Measurements from ENCODE around the gene TRIM33. TPM values are rescaled to one million over a fixed set of nuclear protein-coding genes. Genes with fewer than 3 reads are reported as not detected.

Gene TRIM33
- total and polyA plus RNA-seq, 2 of the 8 experiments (the other 6 are each of a cell fraction or from before 2014, with no cell fraction given) = 17.1 to 52.3 TPM

GRCh38 chr1:114387010-114387360 is 124.0 kb downstream of the TRIM33 start:
- H4K91ac ChIP-seq (replicated peaks; ENCODE audit: insufficient read length, low read length) = no peak overlapping the region
- no peak overlapping the region for H2BK120ac ChIP-seq (replicated peaks; ENCODE audit: low read depth, low read length)
- H3K79me2 ChIP-seq (ENCODE audit: control insufficient read depth in 1 of 2, insufficient read depth in 2 of 2, low read length in 2 of 2) = no peaks in the 10 kb centered on the region
- no peak overlapping the region for H4K5ac ChIP-seq (ENCODE audit: insufficient read length, low read depth, low read length)
- H3K18ac ChIP-seq (ENCODE audit: extremely low read depth, low read length) = no peak overlapping the region
- no peak overlapping the region for H2BK12ac ChIP-seq (ENCODE audit: low read depth, low read length)
- H4K8ac ChIP-seq (ENCODE audit: extremely low read depth, insufficient read depth, low read length) = no peak overlapping the region
- DNase-seq (ENCODE audit: low read depth in 1 of 2, low spot score in 2 of 2) (peak in 1 of 2 experiments; percentile 37), FAIRE-seq (no peak)
- no peaks in the 10 kb centered on the region for H3K23me2 ChIP-seq (ENCODE audit: low read depth, low read length)
- TF ChIP-seq RXRA (IDR thresholded peaks at IDR 0.05; ENCODE audit: insufficient read depth, low read depth, low read length) = no peak
- TF ChIP-seq JUN (IDR thresholded peaks at IDR 0.05; ENCODE audit: low read depth, low read length) = no peak
- TF ChIP-seq CREB1 (IDR thresholded peaks at IDR 0.05) = no peak
- no peak for TF ChIP-seq YY1 (IDR thresholded peaks at IDR 0.05; ENCODE audit: low read depth, low read length)
- TF ChIP-seq TEAD4 (IDR thresholded peaks at IDR 0.05; ENCODE audit: low read depth, low read length) = no peak
- no peak for TF ChIP-seq KDM4A (IDR thresholded peaks at IDR 0.05; ENCODE audit: low read depth, low read length, severe bottlenecking)
- no peak for TF ChIP-seq SP1 (IDR thresholded peaks at IDR 0.05; ENCODE audit: low read depth, low read length)
- TF ChIP-seq BACH1 (IDR thresholded peaks at IDR 0.05; ENCODE audit: low read length) = no peak
- no peak for TF ChIP-seq ASH2L (IDR thresholded peaks at IDR 0.05; ENCODE audit: low read length)
- H3K4ac ChIP-seq (replicated peaks; ENCODE audit: insufficient read length, low read depth, low read length) = no peak overlapping the region
- CTCF ChIA-PET (ENCODE audit: partially characterized antibody) = interaction anchor here (0.7 to 2.9 kb wide), 4 partner anchors 17 to 173 kb away, joined by 3 to 16 read pairs (median 5); no protein-coding TSS in a partner anchor
- POLR2A ChIA-PET (ENCODE audit: partially characterized antibody) = interaction anchor here (0.6 to 1.2 kb wide), 3 partner anchors 8 to 277 kb away, joined by 3 to 4 read pairs (median 3); no protein-coding TSS in a partner anchor
- no peak overlapping the region for H2AFZ ChIP-seq (ENCODE audit: low read length)
- H2BK20ac ChIP-seq (ENCODE audit: low read length) = no peak overlapping the region
- H2AK5ac ChIP-seq (ENCODE audit: low read depth, low read length) = no peak overlapping the region
- whole genome bisulfite sequencing, 2 experiments (ENCODE audit: extremely low coverage in 1 of 2, insufficient coverage in 1 of 2, insufficient read length in 1 of 2, insufficient replicate concordance in 2 of 2, low coverage in 1 of 2, low lambda C conversion rate in 2 of 2, missing lambda C conversion rate in 1 of 2) = 67% methylated on average over 1 of the region's 1 CpG; no CpG with 5 or more reads in 1 of the 2 experiments
- no peak overlapping the region for H3K4me2 ChIP-seq (ENCODE audit: insufficient read depth in 1 of 2, low read depth in 2 of 2, low read length in 2 of 2)
- H3K9ac ChIP-seq (replicated peaks in 1 of 4; ENCODE audit: extremely low read depth in 1 of 4, low read depth in 3 of 4, low read length in 3 of 4) = no peak overlapping the region
- no peak overlapping the region for H2BK15ac ChIP-seq (ENCODE audit: low read length)
- H3K14ac ChIP-seq (ENCODE audit: insufficient read length) = no peak overlapping the region
- no peak overlapping the region for H2BK5ac ChIP-seq (ENCODE audit: low read depth, low read length)
- H3K27me3 ChIP-seq (replicated peaks in 1 of 4; ENCODE audit: control insufficient read depth in 3 of 4, extremely low read depth in 1 of 4, insufficient read depth in 3 of 4, low read length in 3 of 4) = no peaks in the 10 kb centered on the region
- peaks cover 0 to 5% (median 0%) of the 10 kb centered on the region in 4 experiments; a peak in 3 of 7 replicates for H3K4me1 ChIP-seq (replicated peaks in 1 of 4; ENCODE audit: control insufficient read depth in 3 of 4, insufficient read depth in 4 of 4, low read length in 3 of 4)
- no peak overlapping the region for H3K23ac ChIP-seq (ENCODE audit: insufficient read length)
- H4K20me1 ChIP-seq (replicated peaks in 1 of 2; ENCODE audit: control insufficient read depth in 1 of 2, insufficient read depth in 2 of 2, low read length in 2 of 2) = peaks cover 0 to 1% of the 10 kb centered on the region in 2 experiments
- no peaks in the 10 kb centered on the region for H3K9me3 ChIP-seq (ENCODE audit: insufficient read depth in 2 of 2, low read depth in 1 of 2, low read length in 1 of 2)
- H3K79me1 ChIP-seq (ENCODE audit: low read depth, low read length) = no peaks in the 10 kb centered on the region
- no peak overlapping the region for H3K4me3 ChIP-seq (ENCODE audit: extremely low read depth in 1 of 4, insufficient read depth in 2 of 4, low read depth in 3 of 4, low read length in 4 of 4)
- H3K56ac ChIP-seq (replicated peaks; ENCODE audit: insufficient read length, low read depth, low read length) = no peak overlapping the region
- H3K27ac ChIP-seq (ENCODE audit: low read depth, low read length) = no peak overlapping the region
- no peaks in the 10 kb centered on the region for H3K36me3 ChIP-seq (ENCODE audit: control insufficient read depth in 2 of 4, insufficient read depth in 4 of 4, low read length in 3 of 4)
